Neural cell (in vitro differentiated cells): ENCODE results near the gene LRCH1. TPM values are rescaled to one million over a fixed set of nuclear protein-coding genes. Genes with fewer than 3 reads are reported as not detected.

Source experiments
- H2AFZ ChIP-seq: fragments of 200-600, 300-800 bp; sonication (generic), shearing (Covaris generic); 2 replicates; pipeline ENCODE4 v1.6.0; 2014; ENCODE audit warnings: low read depth, mild to moderate bottlenecking, antibody characterized with exemption, low read length, moderate library complexity
- H3F3A ChIP-seq: fragments of 200-600 bp; shearing (Covaris generic); 2 replicates; pipeline ENCODE4 v1.6.1; 2016; ENCODE audit warnings: mild to moderate bottlenecking, moderate library complexity, mixed read lengths, antibody characterized with exemption, low read length; ENCODE audit not compliant: insufficient read depth, poor library complexity, severe bottlenecking
- H3K27ac ChIP-seq: fragments of 200-600, 300-800 bp; sonication (generic), shearing (Covaris generic); 2 replicates; pipeline ENCODE4 v1.5.1; 2014; ENCODE audit warnings: mild to moderate bottlenecking, low read length, moderate library complexity
- H3K27me3 ChIP-seq: fragments of 300-800, 200-600 bp; sonication (generic), shearing (Covaris generic); 2 replicates; pipeline ENCODE4 v1.6.0; 2014; ENCODE audit warnings: mild to moderate bottlenecking, low read depth, low read length, moderate library complexity; ENCODE audit not compliant: insufficient read depth
- H3K36me3 ChIP-seq: fragments of 300-800, 200-600 bp; sonication (generic), shearing (Covaris generic); 2 replicates; pipeline ENCODE4 v1.5.1; 2014; ENCODE audit warnings: mild to moderate bottlenecking, antibody characterized with exemption, low read length, moderate library complexity; ENCODE audit not compliant: insufficient read depth
- H3K4me2 ChIP-seq: fragments of 300-800, 200-600 bp; sonication (generic), shearing (Covaris generic); 2 replicates; pipeline ENCODE4 v1.6.0; 2014; ENCODE audit warnings: mild to moderate bottlenecking, low read length
- H3K4me3 ChIP-seq: fragments of 300-800, 200-600 bp; sonication (generic), shearing (Covaris generic); 2 replicates; pipeline ENCODE4 v1.5.1; 2014; ENCODE audit warnings: mild to moderate bottlenecking, low read length, moderate library complexity
- H3K79me2 ChIP-seq: fragments of 200-600 bp; shearing (Covaris generic); replicated peaks from 2 replicates; pipeline ENCODE4 v1.6.0; 2014; ENCODE audit warnings: mild to moderate bottlenecking, low read length, moderate library complexity; ENCODE audit not compliant: insufficient read depth
- H3K9ac ChIP-seq: fragments of 300-800, 200-600 bp; sonication (generic), shearing (Covaris generic); 2 replicates; pipeline ENCODE4 v1.6.1; 2016; ENCODE audit warnings: mild to moderate bottlenecking, low read length, mixed read lengths
- H3K9me2 ChIP-seq: fragments of 200-600 bp; shearing (Covaris generic); 2 replicates; pipeline ENCODE4 v1.6.1; 2016; ENCODE audit warnings: mild to moderate bottlenecking, low read length, mixed read lengths; ENCODE audit not compliant: insufficient read depth
- H3K9me3 ChIP-seq: fragments of 200-600, 300-800 bp; sonication (generic), shearing (Covaris generic); 2 replicates; pipeline ENCODE4 v1.6.1; 2016; ENCODE audit warnings: mild to moderate bottlenecking, mixed run types, low read length, moderate library complexity, mixed read lengths
- H4K20me1 ChIP-seq: fragments of 200-600 bp; shearing (Covaris generic); 2 replicates; pipeline ENCODE4 v1.6.1; 2016; ENCODE audit warnings: mild to moderate bottlenecking, mixed run types; ENCODE audit not compliant: insufficient read depth
- EP300 ChIP-seq: fragments of 450-650 bp; conservative IDR thresholded peaks from 2 replicates; pipeline ENCODE4 v1.6.1; 2014; ENCODE audit warnings: antibody characterized with exemption, mild to moderate bottlenecking, moderate library complexity; ENCODE audit not compliant: poor library complexity, severe bottlenecking
- EZH2 ChIP-seq: fragments of 200-600, 300-800 bp; shearing (Covaris generic), sonication (generic); IDR thresholded peaks from 2 replicates; pipeline ENCODE4 v1.6.1; 2014; ENCODE audit warnings: antibody characterized with exemption, low read length, borderline replicate concordance, mild to moderate bottlenecking; ENCODE audit not compliant: insufficient read depth, poor library complexity, severe bottlenecking
- MXI1 ChIP-seq: fragments of 450-650 bp; conservative IDR thresholded peaks from 2 replicates; pipeline ENCODE4 v1.6.1; 2014; ENCODE audit warnings: antibody characterized with exemption, mild to moderate bottlenecking; ENCODE audit not compliant: poor library complexity, severe bottlenecking
- POLR2AphosphoS5 ChIP-seq: IDR thresholded peaks from 2 replicates; pipeline ENCODE4 v1.6.1; 2012
- RAD21 ChIP-seq: fragments of 450-650 bp; conservative IDR thresholded peaks from 2 replicates; pipeline ENCODE4 v1.6.1; 2014; ENCODE audit warnings: antibody characterized with exemption, mild to moderate bottlenecking, moderate library complexity
- SMC3 ChIP-seq: fragments of 450-650 bp; conservative IDR thresholded peaks from 2 replicates; pipeline ENCODE4 v1.6.1; 2014; ENCODE audit warnings: antibody characterized with exemption, mild to moderate bottlenecking, moderate library complexity; ENCODE audit not compliant: poor library complexity
- TAF1 ChIP-seq: IDR thresholded peaks from 2 replicates; pipeline ENCODE4 v1.6.1; 2012; ENCODE audit warnings: low read depth
- polyA plus RNA-seq: library from polyadenylated mRNA; depleted of rRNA; stranded (reverse); fragments of >200 nt; gene quantifications from 2 replicates; pipeline ENCODE4 v1.2.3, GENCODE V29; 2014
- TF ChIP-seq, protein P1 (sequence below): IDR thresholded peaks from 2 replicates; pipeline ENCODE4 v1.6.1; 2012; ENCODE audit warnings: borderline replicate concordance
- TF ChIP-seq, protein P2 (sequence below): fragments of 450-650 bp; IDR thresholded peaks from 2 replicates; pipeline ENCODE4 v1.5.1; 2014; ENCODE audit warnings: antibody characterized with exemption, mild to moderate bottlenecking, moderate library complexity; ENCODE audit not compliant: poor library complexity, severe bottlenecking

The LRCH1 gene
- polyA plus RNA-seq, 1 donor from 2014 or later, result 15.4 TPM

DNA sequence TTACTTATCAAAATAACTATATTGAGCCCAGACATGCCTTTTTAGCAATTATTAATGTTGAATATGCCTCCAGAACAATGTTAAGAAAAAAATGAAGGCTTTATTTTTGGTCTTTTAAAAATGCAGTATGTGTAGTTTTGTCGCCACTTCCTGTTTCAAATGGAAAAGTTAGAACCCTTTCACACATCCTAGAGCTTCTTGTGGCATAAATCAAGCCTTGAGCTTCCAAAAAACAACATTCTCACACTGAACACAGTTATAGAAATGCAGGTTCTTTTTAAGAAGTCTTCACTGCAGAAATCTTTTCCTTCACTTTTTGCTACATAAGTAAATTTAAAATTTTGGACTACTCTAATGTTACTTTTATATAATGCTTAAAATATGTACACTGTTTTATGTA, 135.3 kb downstream of the LRCH1 start:
- no peaks in the 10 kb centered on the region for H3K36me3 ChIP-seq
- H2AFZ ChIP-seq, result no peak overlapping the region
- no peak overlapping the region for H3K4me2 ChIP-seq
- TF ChIP-seq, protein P1, sequence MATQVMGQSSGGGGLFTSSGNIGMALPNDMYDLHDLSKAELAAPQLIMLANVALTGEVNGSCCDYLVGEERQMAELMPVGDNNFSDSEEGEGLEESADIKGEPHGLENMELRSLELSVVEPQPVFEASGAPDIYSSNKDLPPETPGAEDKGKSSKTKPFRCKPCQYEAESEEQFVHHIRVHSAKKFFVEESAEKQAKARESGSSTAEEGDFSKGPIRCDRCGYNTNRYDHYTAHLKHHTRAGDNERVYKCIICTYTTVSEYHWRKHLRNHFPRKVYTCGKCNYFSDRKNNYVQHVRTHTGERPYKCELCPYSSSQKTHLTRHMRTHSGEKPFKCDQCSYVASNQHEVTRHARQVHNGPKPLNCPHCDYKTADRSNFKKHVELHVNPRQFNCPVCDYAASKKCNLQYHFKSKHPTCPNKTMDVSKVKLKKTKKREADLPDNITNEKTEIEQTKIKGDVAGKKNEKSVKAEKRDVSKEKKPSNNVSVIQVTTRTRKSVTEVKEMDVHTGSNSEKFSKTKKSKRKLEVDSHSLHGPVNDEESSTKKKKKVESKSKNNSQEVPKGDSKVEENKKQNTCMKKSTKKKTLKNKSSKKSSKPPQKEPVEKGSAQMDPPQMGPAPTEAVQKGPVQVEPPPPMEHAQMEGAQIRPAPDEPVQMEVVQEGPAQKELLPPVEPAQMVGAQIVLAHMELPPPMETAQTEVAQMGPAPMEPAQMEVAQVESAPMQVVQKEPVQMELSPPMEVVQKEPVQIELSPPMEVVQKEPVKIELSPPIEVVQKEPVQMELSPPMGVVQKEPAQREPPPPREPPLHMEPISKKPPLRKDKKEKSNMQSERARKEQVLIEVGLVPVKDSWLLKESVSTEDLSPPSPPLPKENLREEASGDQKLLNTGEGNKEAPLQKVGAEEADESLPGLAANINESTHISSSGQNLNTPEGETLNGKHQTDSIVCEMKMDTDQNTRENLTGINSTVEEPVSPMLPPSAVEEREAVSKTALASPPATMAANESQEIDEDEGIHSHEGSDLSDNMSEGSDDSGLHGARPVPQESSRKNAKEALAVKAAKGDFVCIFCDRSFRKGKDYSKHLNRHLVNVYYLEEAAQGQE, result no peak
- TF ChIP-seq EZH2 (no peak), MXI1 (no peak), SMC3 (no peak), RAD21 (no peak), POLR2AphosphoS5 (no peak), TAF1 (no peak), EP300 (no peak)
- TF ChIP-seq, protein P2, sequence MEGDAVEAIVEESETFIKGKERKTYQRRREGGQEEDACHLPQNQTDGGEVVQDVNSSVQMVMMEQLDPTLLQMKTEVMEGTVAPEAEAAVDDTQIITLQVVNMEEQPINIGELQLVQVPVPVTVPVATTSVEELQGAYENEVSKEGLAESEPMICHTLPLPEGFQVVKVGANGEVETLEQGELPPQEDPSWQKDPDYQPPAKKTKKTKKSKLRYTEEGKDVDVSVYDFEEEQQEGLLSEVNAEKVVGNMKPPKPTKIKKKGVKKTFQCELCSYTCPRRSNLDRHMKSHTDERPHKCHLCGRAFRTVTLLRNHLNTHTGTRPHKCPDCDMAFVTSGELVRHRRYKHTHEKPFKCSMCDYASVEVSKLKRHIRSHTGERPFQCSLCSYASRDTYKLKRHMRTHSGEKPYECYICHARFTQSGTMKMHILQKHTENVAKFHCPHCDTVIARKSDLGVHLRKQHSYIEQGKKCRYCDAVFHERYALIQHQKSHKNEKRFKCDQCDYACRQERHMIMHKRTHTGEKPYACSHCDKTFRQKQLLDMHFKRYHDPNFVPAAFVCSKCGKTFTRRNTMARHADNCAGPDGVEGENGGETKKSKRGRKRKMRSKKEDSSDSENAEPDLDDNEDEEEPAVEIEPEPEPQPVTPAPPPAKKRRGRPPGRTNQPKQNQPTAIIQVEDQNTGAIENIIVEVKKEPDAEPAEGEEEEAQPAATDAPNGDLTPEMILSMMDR, result no peak
- H3K9ac ChIP-seq, result no peak overlapping the region
- H4K20me1 ChIP-seq, result no peaks in the 10 kb centered on the region
- H3K9me2 ChIP-seq, result no peaks in the 10 kb centered on the region
- no peak overlapping the region for H3K27ac ChIP-seq
- H3F3A ChIP-seq, result no peaks in the 10 kb centered on the region
- H3K9me3 ChIP-seq, result no peaks in the 10 kb centered on the region
- no peaks in the 10 kb centered on the region for H3K79me2 ChIP-seq
- no peak overlapping the region for H3K4me3 ChIP-seq
- no peaks in the 10 kb centered on the region for H3K27me3 ChIP-seq

DNA sequence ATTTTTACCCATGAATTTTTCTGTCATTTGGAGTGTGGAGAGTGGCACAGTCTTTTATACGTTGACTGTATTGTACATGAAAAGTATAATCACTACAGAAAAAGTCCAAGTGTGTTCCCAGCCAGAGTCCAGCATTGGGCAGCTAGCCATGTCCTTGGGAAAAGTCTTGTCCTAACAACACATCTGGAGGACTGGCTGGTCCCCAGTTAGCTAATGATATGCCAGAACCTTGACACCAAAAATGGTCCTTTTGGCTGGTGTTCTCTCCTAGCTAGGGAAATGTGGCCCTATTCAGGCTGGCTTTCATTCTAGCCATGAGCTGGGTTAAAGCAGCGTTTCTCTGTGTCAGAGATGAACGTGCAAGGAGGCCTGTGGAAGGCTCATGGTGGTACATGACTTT, 145.0 kb downstream of the LRCH1 start:
- no peaks in the 10 kb centered on the region for H3K27me3 ChIP-seq
- no peaks in the 10 kb centered on the region for H3K9me2 ChIP-seq
- H3K79me2 ChIP-seq, result no peaks in the 10 kb centered on the region
- no peak overlapping the region for H3K9ac ChIP-seq
- no peaks in the 10 kb centered on the region for H4K20me1 ChIP-seq
- no peak overlapping the region for H3K4me2 ChIP-seq
- peaks cover 20% of the 10 kb centered on the region for H3K36me3 ChIP-seq
- H2AFZ ChIP-seq, result no peak overlapping the region
- no peaks in the 10 kb centered on the region for H3K9me3 ChIP-seq
- no peak overlapping the region for H3K27ac ChIP-seq
- H3K4me3 ChIP-seq, result no peak overlapping the region
- H3F3A ChIP-seq, result no peaks in the 10 kb centered on the region
- TF ChIP-seq SMC3, result no peak

DNA sequence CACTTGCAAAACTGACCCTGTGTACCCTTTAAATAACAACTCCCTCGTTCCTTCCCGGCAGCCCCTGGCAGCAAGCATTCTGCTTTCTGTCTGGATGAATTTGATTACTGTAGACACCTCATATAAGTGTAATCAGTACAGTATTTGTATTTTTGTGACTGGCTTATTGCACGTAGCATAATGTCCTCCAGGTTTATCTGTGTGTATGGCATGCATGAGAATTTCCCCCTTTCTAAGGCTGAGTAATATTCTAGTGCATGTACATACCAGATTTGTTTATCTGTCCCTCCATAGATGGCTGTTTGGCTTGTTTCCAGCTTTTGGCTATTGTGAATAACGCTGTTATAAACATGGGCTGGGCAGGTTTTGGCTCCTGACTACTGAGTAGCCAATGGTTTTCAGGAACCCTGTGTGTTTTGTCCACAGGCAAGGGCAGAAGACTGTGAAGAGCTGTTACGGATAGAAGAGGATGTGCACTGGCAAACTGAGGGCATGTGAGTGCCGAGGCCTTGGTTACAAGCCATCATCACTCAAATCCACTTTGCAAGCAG, 146.0 kb downstream of the LRCH1 start:
- TF ChIP-seq MXI1, result no peak
- H3K79me2 ChIP-seq, result no peaks in the 10 kb centered on the region
- H3K4me3 ChIP-seq, result no peak overlapping the region
- no peaks in the 10 kb centered on the region for H3K9me3 ChIP-seq
- no peak overlapping the region for H3K4me2 ChIP-seq
- H2AFZ ChIP-seq, result no peak overlapping the region
- H3K9ac ChIP-seq, result no peak overlapping the region
- no peaks in the 10 kb centered on the region for H3F3A ChIP-seq
- peaks cover 20% of the 10 kb centered on the region for H3K36me3 ChIP-seq
- H3K27me3 ChIP-seq, result no peaks in the 10 kb centered on the region
- H4K20me1 ChIP-seq, result no peaks in the 10 kb centered on the region
- no peak overlapping the region for H3K27ac ChIP-seq
- no peaks in the 10 kb centered on the region for H3K9me2 ChIP-seq
